H1 (cell line): ENCODE measurements around the gene RND3. TPM values are rescaled to one million over a fixed set of nuclear protein-coding genes. Genes with fewer than 3 reads are reported as not detected.

Experiments
- CBX5 ChIP-seq: fragments of 300-800, 300-1000 bp; sonication (generic); IDR thresholded peaks from 2 replicates; pipeline ENCODE4 v1.7.1; 2016; ENCODE audit warnings: antibody characterized with exemption, low read length, low read depth
- CBX8 ChIP-seq: fragments of 300-800, 300-1000 bp; sonication (generic); IDR thresholded peaks from 2 replicates; pipeline ENCODE4 v1.7.1; 2016; ENCODE audit warnings: low read depth, low read length, borderline replicate concordance
- NRF1 ChIP-seq: IDR thresholded peaks from 2 replicates; pipeline ENCODE4 v1.6.1; 2011; ENCODE audit warnings: mild to moderate bottlenecking, low read depth, low read length, improper control_type of control experiment
- SRF ChIP-seq: IDR thresholded peaks from 2 replicates; pipeline ENCODE4 v1.6.1; 2011; ENCODE audit warnings: mild to moderate bottlenecking, low read depth, low read length, moderate library complexity
- polyA plus RNA-seq, 7 experiments: library from polyadenylated mRNA; depleted of rRNA in 3 of 7; stranded (reverse) in 5 of 7; unstranded in 2 of 7; fragments of >200 nt in 5 of 7; fragments of 200-250 nt in 2 of 7; gene quantifications; 1 replicate in 5 of 7; 2 replicates in 1 of 7; 4 replicates in 1 of 7; pipeline versions ENCODE4 v1.2.1 to v1.2.3, GENCODE V29; 2011 to 2013; ENCODE audit warnings: missing spikeins in 2 of 7, mixed read lengths in 2 of 7
- total RNA-seq: library from RNA; stranded (reverse); fragmentation: NEBNext Ultra II Directional; extraction: Animal tissue kit (Norgen Biotek cat#: 25700); gene quantifications from 2 replicates; pipeline ENCODE4 v1.2.1, GENCODE V29; 2021

Gene RND3
- total and polyA plus RNA-seq, 2 of the 8 experiments (the other 6 are each of a cell fraction or from before 2014, with no cell fraction given), result 12.2 to 25.6 TPM

DNA sequence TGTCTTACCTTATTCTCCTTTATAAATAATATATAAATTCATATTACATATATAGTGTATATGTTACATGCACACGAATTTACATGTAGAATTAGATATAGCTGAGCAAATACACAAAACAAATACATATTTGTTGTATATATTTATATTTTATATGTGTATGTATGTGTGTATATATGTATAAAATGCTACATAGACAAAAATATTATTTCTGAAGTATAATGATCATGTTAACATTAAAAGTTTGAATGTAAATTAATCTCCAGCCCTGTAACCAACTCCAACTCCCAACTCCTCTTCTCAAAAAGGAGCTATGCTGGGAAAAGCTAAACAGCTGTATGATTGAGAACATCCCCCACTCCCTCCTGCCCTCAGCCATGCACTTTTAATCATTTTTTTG lies 42.7 kb upstream of the RND3 start (continued):
- TF ChIP-seq NRF1 (no peak), CBX5 (no peak), SRF (no peak), CBX8 (no peak)
